Measurements from ENCODE around the gene RCE1. TPM values are rescaled to one million over a fixed set of nuclear protein-coding genes. Genes with fewer than 3 reads are reported as not detected.

The RCE1 gene
- total RNA-seq, 2 donors from 2014 or later: 27.1 to 50.0 TPM

GRCh38 chr11:66862559-66863037 is 19.4 kb downstream of the RCE1 start:
- intact Hi-C loops (cut with DNase I): no loop called here
- no peaks in the 10 kb centered on the region for H3K27me3 ChIP-seq (replicated peaks; ENCODE audit: insufficient read depth)
- no peaks in the 10 kb centered on the region for H3K4me1 ChIP-seq (replicated peaks)
- no peak for DNase-seq (ENCODE audit: low spot score)
- H3K36me3 ChIP-seq: no peaks in the 10 kb centered on the region
- no peaks in the 10 kb centered on the region for H3K9me3 ChIP-seq
- no peak overlapping the region for H3K27ac ChIP-seq
- TF ChIP-seq CTCF (IDR thresholded peaks at IDR 0.05) (no peak), POLR2A (IDR thresholded peaks at IDR 0.05) (no peak), POLR2AphosphoS5 (IDR thresholded peaks at IDR 0.05) (no peak)
- H3K4me3 ChIP-seq: no peak overlapping the region
- WGBS: 97% methylated on average over 11 of the region's 11 CpGs

GRCh38 chr11:66863428-66864125 is 20.3 kb downstream of the RCE1 start:
- DNase-seq (ENCODE audit: low spot score): no peak
- WGBS: 86% methylated on average over 31 of the region's 31 CpGs
- no peak for TF ChIP-seq CTCF (IDR thresholded peaks at IDR 0.05)
- TF ChIP-seq POLR2AphosphoS5 (IDR thresholded peaks at IDR 0.05): no peak
- no peak for TF ChIP-seq POLR2A (IDR thresholded peaks at IDR 0.05)

GRCh38 chr11:66864172-66864901 is 21.1 kb downstream of the RCE1 start:
- Histone ChIP-seq H3K27me3 (replicated peaks; ENCODE audit: insufficient read depth) (no peaks in the 10 kb centered on the region), H3K4me1 (replicated peaks) (no peaks in the 10 kb centered on the region), H3K27ac (no peak overlapping the region), H3K9me3 (no peaks in the 10 kb centered on the region), H3K36me3 (no peaks in the 10 kb centered on the region), H3K4me3 (no peak overlapping the region)
- WGBS: 80% methylated on average over 35 of the region's 35 CpGs
- TF ChIP-seq POLR2A (IDR thresholded peaks at IDR 0.05): no peak
- TF ChIP-seq POLR2AphosphoS5 (IDR thresholded peaks at IDR 0.05): no peak
- TF ChIP-seq CTCF (IDR thresholded peaks at IDR 0.05): no peak
- DNase-seq (ENCODE audit: low spot score): no peak
- intact Hi-C loops (cut with DNase I): no loop called here

More at GRCh38 chr11:66863428-66864125, 20.3 kb downstream of the RCE1 start:
- Histone ChIP-seq H3K9me3 (no peaks in the 10 kb centered on the region), H3K27me3 (replicated peaks; ENCODE audit: insufficient read depth) (no peaks in the 10 kb centered on the region), H3K4me3 (no peak overlapping the region), H3K27ac (no peak overlapping the region), H3K36me3 (no peaks in the 10 kb centered on the region), H3K4me1 (replicated peaks) (no peaks in the 10 kb centered on the region)
- intact Hi-C loops (cut with DNase I): no loop called here

GRCh38 chr11:66864924-66865697 is 21.9 kb downstream of the RCE1 start:
- Histone ChIP-seq H3K36me3 (no peaks in the 10 kb centered on the region), H3K9me3 (no peaks in the 10 kb centered on the region), H3K27ac (no peak overlapping the region), H3K27me3 (replicated peaks; ENCODE audit: insufficient read depth) (no peaks in the 10 kb centered on the region), H3K4me1 (replicated peaks) (no peaks in the 10 kb centered on the region), H3K4me3 (no peak overlapping the region)
- TF ChIP-seq CTCF (IDR thresholded peaks at IDR 0.05): no peak
- no peak for TF ChIP-seq POLR2AphosphoS5 (IDR thresholded peaks at IDR 0.05)
- TF ChIP-seq POLR2A (IDR thresholded peaks at IDR 0.05): no peak
- DNase-seq (ENCODE audit: low spot score): no peak
- 91% methylated on average over 23 of the region's 23 CpGs for WGBS
- intact Hi-C loops (cut with DNase I): no loop called here
